Measurements from ENCODE around the gene C1orf232. TPM values are rescaled to one million over a fixed set of nuclear protein-coding genes. Genes with fewer than 3 reads are reported as not detected.

The C1orf232 gene
- total RNA-seq, 1 experiment from 2014 or later = not detected

DNA sequence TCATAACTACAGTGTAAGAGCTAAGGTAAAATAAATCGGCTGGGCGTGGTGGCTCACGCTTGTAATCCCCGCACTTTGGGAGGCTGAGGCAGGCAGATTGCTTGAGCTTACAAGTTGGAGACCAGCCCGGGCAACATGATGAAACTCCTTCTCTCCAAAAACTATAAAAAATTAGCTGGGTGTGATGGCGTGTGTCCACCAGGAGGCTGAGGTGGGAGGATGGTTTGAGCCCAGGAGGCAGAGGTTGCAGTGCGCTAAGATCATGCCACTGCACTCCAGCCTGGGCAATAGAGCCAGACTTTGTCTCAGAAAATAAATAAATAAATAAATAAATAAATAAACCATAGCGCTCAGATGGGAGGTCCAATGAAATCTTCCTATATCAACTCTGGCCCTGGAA lies 26.6 kb downstream of the C1orf232 start:
- POLR2A ChIA-PET = interaction anchor here (0.7 to 2.2 kb wide), 2 partner anchors 19 to 62 kb away, joined by 3 to 10 read pairs; no protein-coding TSS in a partner anchor
- DNase-seq (ENCODE audit: low read depth, low spot score) (no peak), ATAC-seq (no peak)
- Histone ChIP-seq H3K36me3 (ENCODE audit: control insufficient read depth in 1 of 2, insufficient read depth in 2 of 2, low read length in 2 of 2) (no peaks in the 10 kb centered on the region), H3K9me2 (ENCODE audit: insufficient read depth) (no peaks in the 10 kb centered on the region), H3K4me2 (ENCODE audit: low read length) (peak overlapping the region; percentile 53), H3K9me3 (ENCODE audit: control insufficient read depth in 1 of 2, insufficient read depth in 1 of 2, low read depth in 1 of 2, low read length in 2 of 2) (no peaks in the 10 kb centered on the region), H3K4me1 (ENCODE audit: control insufficient read depth in 1 of 2, insufficient read depth in 2 of 2, low read length in 2 of 2) (peaks cover 14 to 40% of the 10 kb centered on the region in 2 experiments), H3K4me3 (replicated peaks in 1 of 2; ENCODE audit: low read depth in 1 of 2, low read length in 2 of 2) (no peak overlapping the region), H3K27ac (ENCODE audit: low read depth, low read length) (no peak overlapping the region), H3K9ac (ENCODE audit: low read length) (no peak overlapping the region), H4K20me1 (ENCODE audit: insufficient read depth) (no peaks in the 10 kb centered on the region), H2AFZ (ENCODE audit: low read depth, low read length, poor library complexity, severe bottlenecking) (peak overlapping the region; percentile 83), H3K27me3 (ENCODE audit: insufficient read depth, low read length) (no peaks in the 10 kb centered on the region), H3K79me2 (ENCODE audit: insufficient read depth, low read length) (no peaks in the 10 kb centered on the region)
- CTCF ChIA-PET = interaction anchor here (0.8 to 4.8 kb wide), 7 partner anchors 14 to 106 kb away, joined by 3 to 71 read pairs (median 9); partner anchors contain the start of genes CEP85 and PDIK1L
- intact Hi-C loops (cut with micrococcal nuclease) = loop anchor here (10.0 kb wide), 1 partner anchor 247 kb away; no protein-coding TSS in a partner anchor
- no TSS peak for BruUV-seq (replicated peaks)
- TF ChIP-seq SIN3A (IDR thresholded peaks at IDR 0.05; ENCODE audit: low read depth) = no peak
- TF ChIP-seq, protein P1, sequence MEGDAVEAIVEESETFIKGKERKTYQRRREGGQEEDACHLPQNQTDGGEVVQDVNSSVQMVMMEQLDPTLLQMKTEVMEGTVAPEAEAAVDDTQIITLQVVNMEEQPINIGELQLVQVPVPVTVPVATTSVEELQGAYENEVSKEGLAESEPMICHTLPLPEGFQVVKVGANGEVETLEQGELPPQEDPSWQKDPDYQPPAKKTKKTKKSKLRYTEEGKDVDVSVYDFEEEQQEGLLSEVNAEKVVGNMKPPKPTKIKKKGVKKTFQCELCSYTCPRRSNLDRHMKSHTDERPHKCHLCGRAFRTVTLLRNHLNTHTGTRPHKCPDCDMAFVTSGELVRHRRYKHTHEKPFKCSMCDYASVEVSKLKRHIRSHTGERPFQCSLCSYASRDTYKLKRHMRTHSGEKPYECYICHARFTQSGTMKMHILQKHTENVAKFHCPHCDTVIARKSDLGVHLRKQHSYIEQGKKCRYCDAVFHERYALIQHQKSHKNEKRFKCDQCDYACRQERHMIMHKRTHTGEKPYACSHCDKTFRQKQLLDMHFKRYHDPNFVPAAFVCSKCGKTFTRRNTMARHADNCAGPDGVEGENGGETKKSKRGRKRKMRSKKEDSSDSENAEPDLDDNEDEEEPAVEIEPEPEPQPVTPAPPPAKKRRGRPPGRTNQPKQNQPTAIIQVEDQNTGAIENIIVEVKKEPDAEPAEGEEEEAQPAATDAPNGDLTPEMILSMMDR (IDR thresholded peaks at IDR 0.05 in 2 of 3, conservative IDR thresholded peaks at IDR 0.05 in 1 of 3; ENCODE audit: borderline replicate concordance in 1 of 3, insufficient read depth in 1 of 3, low read depth in 2 of 3, low read length in 2 of 3) = peak in 1 of 3 experiments; percentile 11; a peak in 1 of 6 replicates
- RAD21 ChIA-PET (ENCODE audit: low non-redundant PET in 1 of 2, low total read pairs in 2 of 2, uncharacterized antibody in 2 of 2, unreplicated experiment in 2 of 2) = no interaction called here

GRCh38 chr1:26138974-26139558 lies 29.7 kb downstream of the C1orf232 start:
- ATAC-seq (no peak), DNase-seq (ENCODE audit: low read depth, low spot score) (no peak)
- no peaks in the 10 kb centered on the region for H3K9me2 ChIP-seq (ENCODE audit: insufficient read depth)
- no peaks in the 10 kb centered on the region for H4K20me1 ChIP-seq (ENCODE audit: insufficient read depth)
- H3K9me3 ChIP-seq (ENCODE audit: control insufficient read depth in 1 of 2, insufficient read depth in 1 of 2, low read depth in 1 of 2, low read length in 2 of 2) = no peaks in the 10 kb centered on the region
- intact Hi-C loops (cut with micrococcal nuclease) = no loop called here
- POLR2A ChIA-PET = interaction anchor here (0.7 to 1.2 kb wide), 4 partner anchors 16 to 103 kb away, joined by 3 to 4 read pairs (median 3); partner anchors contain the start of genes PDIK1L and ZNF593
- TF ChIP-seq JUND (IDR thresholded peaks at IDR 0.05) = no peak
- no peak overlapping the region for H3K4me3 ChIP-seq (replicated peaks in 1 of 2; ENCODE audit: low read depth in 1 of 2, low read length in 2 of 2)
- RAD21 ChIA-PET (ENCODE audit: low non-redundant PET in 1 of 2, low total read pairs in 2 of 2, uncharacterized antibody in 2 of 2, unreplicated experiment in 2 of 2) = no interaction called here
- H3K27me3 ChIP-seq (ENCODE audit: insufficient read depth, low read length) = no peaks in the 10 kb centered on the region
- H3K9ac ChIP-seq (ENCODE audit: low read length) = no peak overlapping the region
- H3K79me2 ChIP-seq (ENCODE audit: insufficient read depth, low read length) = no peaks in the 10 kb centered on the region
- no peak overlapping the region for H3K4me2 ChIP-seq (ENCODE audit: low read length)
- peaks cover 14 to 29% of the 10 kb centered on the region in 2 experiments for H3K4me1 ChIP-seq (ENCODE audit: control insufficient read depth in 1 of 2, insufficient read depth in 2 of 2, low read length in 2 of 2)
- CTCF ChIA-PET = interaction anchor here (1.0 kb wide), 2 partner anchors 18 to 95 kb away, joined by 3 read pairs; partner anchors contain the start of gene CEP85
- BruUV-seq (replicated peaks) = no TSS peak
- no peak overlapping the region for H3K27ac ChIP-seq (ENCODE audit: low read depth, low read length)
- no peak overlapping the region for H2AFZ ChIP-seq (ENCODE audit: low read depth, low read length, poor library complexity, severe bottlenecking)
- H3K36me3 ChIP-seq (ENCODE audit: control insufficient read depth in 1 of 2, insufficient read depth in 2 of 2, low read length in 2 of 2) = no peaks in the 10 kb centered on the region
